IMR-90 (cell line): ENCODE measurements around the gene AP4B1. TPM values are rescaled to one million over a fixed set of nuclear protein-coding genes. Genes with fewer than 3 reads are reported as not detected.

ENCODE experiments used
- ATAC-seq: fragments of 200-7000 bp; cut with Tn5 transposase; 2 replicates; pipeline ENCODE4 v1.9.1; 2020; ENCODE audit warnings: low read depth, mild to moderate bottlenecking, moderate library complexity
- BruUV-seq: library from RNA; stranded (reverse); fragments of 400-500 nt; replicated peaks from 2 replicates; lab custom pipeline; 2021; lab: Mats Ljungman, UMichigan
- CTCF ChIA-PET: fragments of 300-600 bp; formaldehyde crosslinking; extraction: SDS; loops from one replicate; lab custom pipeline; 2021; ENCODE audit warnings: antibody characterized with exemption; lab: Yijun Ruan, JAX
- POLR2A ChIA-PET: fragments of 300-600 bp; sonication (Branson Sonifier 250); formaldehyde crosslinking; loops from one replicate; lab custom pipeline; 2022; ENCODE audit warnings: antibody characterized with exemption; ENCODE audit not compliant: unreplicated experiment; lab: Charles Lee
- DNase-seq: peaks from one replicate; pipeline ENCODE4 v3.0.0; 2013
- H2AFZ ChIP-seq: replicated peaks from 2 replicates; pipeline ENCODE3; 2013; ENCODE audit warnings: low read length, mild to moderate bottlenecking; ENCODE audit not compliant: poor library complexity
- H2AK5ac ChIP-seq: 2 replicates; pipeline ENCODE4 v1.6.1; 2013; ENCODE audit warnings: low read depth, low read length, inconsistent platforms
- H2AK9ac ChIP-seq: replicated peaks from 2 replicates; pipeline ENCODE3; 2013; ENCODE audit warnings: mild to moderate bottlenecking, low read depth, low read length, moderate library complexity; ENCODE audit not compliant: poor library complexity
- H2BK120ac ChIP-seq: 2 replicates; pipeline ENCODE4 v1.6.1; 2013; ENCODE audit warnings: low read depth, low read length, inconsistent platforms
- H2BK15ac ChIP-seq: 3 replicates; pipeline ENCODE4 v1.6.1; 2013; ENCODE audit warnings: low read depth, low read length, inconsistent platforms
- H2BK20ac ChIP-seq: 2 replicates; pipeline ENCODE4 v1.6.1; 2013; ENCODE audit warnings: low read depth, mild to moderate bottlenecking, inconsistent platforms, low read length, moderate library complexity
- H2BK5ac ChIP-seq: 2 replicates; pipeline ENCODE4 v1.6.1; 2013; ENCODE audit warnings: mild to moderate bottlenecking, low read depth, low read length, inconsistent platforms; ENCODE audit not compliant: poor library complexity, severe bottlenecking
- H3K14ac ChIP-seq: replicated peaks from 2 replicates; pipeline ENCODE4 v1.6.1; 2013; ENCODE audit warnings: low read depth, low read length, inconsistent platforms
- H3K18ac ChIP-seq: 2 replicates; pipeline ENCODE4 v1.6.1; 2013; ENCODE audit warnings: low read depth, low read length, control low read depth
- H3K23ac ChIP-seq: 2 replicates; pipeline ENCODE4 v1.6.1; 2013; ENCODE audit warnings: low read depth, low read length, inconsistent platforms
- H3K27ac ChIP-seq: 2 replicates; pipeline ENCODE4 v1.5.1; 2013; ENCODE audit warnings: mild to moderate bottlenecking, control low read depth, low read length; ENCODE audit not compliant: insufficient read depth
- H3K27me3 ChIP-seq: 2 replicates; pipeline ENCODE4 v1.6.1; 2013; ENCODE audit warnings: low read length; ENCODE audit not compliant: control insufficient read depth, insufficient read depth
- H3K36me3 ChIP-seq: 2 replicates; pipeline ENCODE4 v1.6.1; 2013; ENCODE audit warnings: low read length, mixed read lengths; ENCODE audit not compliant: control insufficient read depth, insufficient read depth
- H3K4ac ChIP-seq: 2 replicates; pipeline ENCODE4 v1.6.1; 2013; ENCODE audit warnings: low read depth, low read length, inconsistent platforms
- H3K4me1 ChIP-seq: 2 replicates; pipeline ENCODE4 v1.6.1; 2013; ENCODE audit warnings: low read length, mixed read lengths; ENCODE audit not compliant: control insufficient read depth, insufficient read depth
- H3K4me2 ChIP-seq: 2 replicates; pipeline ENCODE4 v1.6.1; 2013; ENCODE audit warnings: low read depth, mild to moderate bottlenecking, control low read depth, low read length, moderate library complexity
- H3K4me3 ChIP-seq: 2 replicates; pipeline ENCODE4 v1.5.1; 2013; ENCODE audit warnings: low read depth, mild to moderate bottlenecking, control low read depth, low read length, moderate library complexity; ENCODE audit not compliant: insufficient read depth
- H3K56ac ChIP-seq: 2 replicates; pipeline ENCODE4 v1.6.1; 2013; ENCODE audit warnings: low read length, inconsistent platforms; ENCODE audit not compliant: insufficient read depth; ENCODE audit errors: extremely low read depth
- H3K79me1 ChIP-seq, 2 experiments: 2 replicates each; pipeline ENCODE4 v1.6.1; 2013; ENCODE audit warnings: low read length in 2 of 2, inconsistent platforms in 1 of 2, low read depth in 1 of 2
- H3K9ac ChIP-seq: 2 replicates; pipeline ENCODE4 v1.6.1; 2013; ENCODE audit warnings: low read depth, low read length, control low read depth
- H3K9me1 ChIP-seq: 2 replicates; pipeline ENCODE4 v1.6.1; 2013; ENCODE audit warnings: low read length, inconsistent platforms; ENCODE audit not compliant: insufficient read depth
- H3K9me3 ChIP-seq: 2 replicates; pipeline ENCODE4 v1.6.1; 2013; ENCODE audit warnings: low read length; ENCODE audit not compliant: control insufficient read depth, insufficient read depth
- H4K20me1 ChIP-seq: 2 replicates; pipeline ENCODE4 v1.6.1; 2013; ENCODE audit warnings: low read length, inconsistent platforms; ENCODE audit not compliant: insufficient read depth
- H4K5ac ChIP-seq: 2 replicates; pipeline ENCODE4 v1.6.1; 2013; ENCODE audit warnings: mild to moderate bottlenecking, low read depth, low read length, control low read depth
- H4K8ac ChIP-seq, 2 experiments: 2 replicates each; pipeline ENCODE4 v1.6.1; 2013; ENCODE audit warnings: low read depth in 2 of 2, low read length in 2 of 2, control low read depth in 1 of 2, inconsistent platforms in 1 of 2
- H4K91ac ChIP-seq: 2 replicates; pipeline ENCODE4 v1.6.1; 2013; ENCODE audit warnings: low read depth, low read length, inconsistent platforms; ENCODE audit not compliant: insufficient read depth
- MAZ ChIP-seq: IDR thresholded peaks from 2 replicates; pipeline ENCODE4 v1.6.1; 2012; ENCODE audit warnings: low read depth, mild to moderate bottlenecking, low read length, improper control_type of control experiment, moderate library complexity, borderline replicate concordance
- WGBS, 2 experiments: methylation state at CpG; one replicate each; pipeline versions ENCODE4 v1.1.5 to v1.1.7; 2013; ENCODE audit warnings: missing lambda C conversion rate in 2 of 2; ENCODE audit not compliant: insufficient read length in 1 of 2; ENCODE audit errors: extremely low coverage in 2 of 2; 5-methylcytosine and 5-hydroxymethylcytosine counted together
- dilution Hi-C: fragments of 300-500 bp; cut with HindIII; formaldehyde crosslinking; loops from one replicate; pipeline ENCODE4 v1.14.3; 2018; ENCODE audit warnings: low sequenced_read_pairs; ENCODE audit not compliant: unreplicated experiment
- in situ Hi-C: fragments of 300-500 bp; cut with MboI; formaldehyde crosslinking; loops from 3 replicates; pipeline ENCODE4 v1.14.3; 2019; ENCODE audit warnings: low sequenced_read_pairs, inconsistent platforms, mixed read lengths
- intact Hi-C: fragments of 100-400 bp; cut with micrococcal nuclease; formaldehyde crosslinking; loops from 2 replicates; pipeline ENCODE4 v1.10.0; 2022
- polyA plus RNA-seq, 3 experiments: library from polyadenylated mRNA; depleted of rRNA; stranded (reverse); fragments of >200 nt; gene quantifications; 2 replicates each; pipeline ENCODE4 v1.2.3, GENCODE V29; 2012; ENCODE audit warnings: low replicate concordance in 1 of 3
- total RNA-seq: library from RNA; depleted of rRNA; stranded (reverse); fragments of >200 nt; gene quantifications from 2 replicates; pipeline ENCODE4 v1.2.3, GENCODE V29; 2012
- TF ChIP-seq, protein P1 (sequence below): fragments of 150-350 bp; IDR thresholded peaks from 2 replicates; pipeline ENCODE4 v1.6.1; 2016; ENCODE audit warnings: low read depth, mild to moderate bottlenecking, low read length, moderate library complexity, borderline replicate concordance

The AP4B1 gene
- total and polyA plus RNA-seq, 2 of the 4 experiments (the other 2 are of a cell fraction) = 15.6 to 18.1 TPM

DNA sequence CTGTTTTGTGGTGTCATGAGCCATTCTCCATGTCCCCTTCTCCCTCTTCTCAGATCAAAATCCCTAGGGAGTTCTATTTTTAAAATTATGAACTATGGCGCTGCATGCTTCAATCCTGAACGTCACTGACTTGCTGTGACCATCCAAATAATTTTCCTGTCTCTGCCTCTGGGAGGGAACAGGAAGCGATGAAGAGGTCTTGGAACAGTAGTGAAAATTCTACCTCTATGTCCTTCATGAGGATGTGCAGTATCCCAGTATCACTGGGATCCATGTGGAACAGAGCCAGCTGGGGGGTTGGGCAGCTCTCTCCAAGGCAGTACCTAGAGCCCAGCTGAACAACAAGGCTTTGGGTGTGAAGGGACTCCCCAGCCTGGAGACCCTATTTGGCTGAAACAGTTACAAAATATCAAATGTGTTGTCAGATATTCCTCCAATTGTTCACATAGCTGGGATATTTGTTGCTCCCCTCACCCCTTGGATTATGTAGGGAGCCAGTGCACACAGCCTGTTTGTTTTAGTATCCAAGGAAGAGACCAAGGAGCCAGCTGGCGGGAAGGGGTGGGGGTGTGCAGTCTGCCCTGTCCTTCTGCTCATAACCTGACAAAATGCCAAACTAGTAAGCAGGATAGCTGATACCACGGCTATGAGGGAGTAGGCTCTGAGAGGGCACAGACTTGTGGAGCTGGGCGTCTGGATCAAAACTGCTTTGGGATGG, 8.2 kb upstream of the AP4B1 start:
- dilution Hi-C loops = no loop called here
- no peaks in the 10 kb centered on the region for H3K9me3 ChIP-seq
- CTCF ChIA-PET = no interaction called here
- 13% methylated on average over 2 of the region's 6 CpGs; no CpG with 5 or more reads in 1 of the 2 experiments for WGBS, 2 experiments
- H2BK120ac ChIP-seq = peak overlapping the region; percentile 86
- H3K27ac ChIP-seq = peak overlapping the region; percentile 83; the same call in 1 of the 2 replicates
- no peak overlapping the region for H3K4me3 ChIP-seq
- peak overlapping the region; percentile 7 for H3K14ac ChIP-seq
- peaks cover 6 to 36% of the 10 kb centered on the region in 2 experiments; a peak in 2 of 4 replicates for H3K79me1 ChIP-seq
- peaks cover 7% of the 10 kb centered on the region for H3K4me1 ChIP-seq
- no peak overlapping the region; the same call in 1 of the 3 replicates for H2BK15ac ChIP-seq
- H4K5ac ChIP-seq = peak overlapping the region; percentile 72
- peak; percentile 50; the same call in 1 of the 2 replicates for TF ChIP-seq MAZ
- TF ChIP-seq, protein P1, sequence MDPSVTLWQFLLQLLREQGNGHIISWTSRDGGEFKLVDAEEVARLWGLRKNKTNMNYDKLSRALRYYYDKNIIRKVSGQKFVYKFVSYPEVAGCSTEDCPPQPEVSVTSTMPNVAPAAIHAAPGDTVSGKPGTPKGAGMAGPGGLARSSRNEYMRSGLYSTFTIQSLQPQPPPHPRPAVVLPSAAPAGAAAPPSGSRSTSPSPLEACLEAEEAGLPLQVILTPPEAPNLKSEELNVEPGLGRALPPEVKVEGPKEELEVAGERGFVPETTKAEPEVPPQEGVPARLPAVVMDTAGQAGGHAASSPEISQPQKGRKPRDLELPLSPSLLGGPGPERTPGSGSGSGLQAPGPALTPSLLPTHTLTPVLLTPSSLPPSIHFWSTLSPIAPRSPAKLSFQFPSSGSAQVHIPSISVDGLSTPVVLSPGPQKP = no peak
- H3K23ac ChIP-seq = no peak overlapping the region
- H2AK9ac ChIP-seq = peak overlapping the region; percentile 75
- H3K36me3 ChIP-seq = peaks cover 13% of the 10 kb centered on the region
- H2BK5ac ChIP-seq = peak overlapping the region; percentile 59
- intact Hi-C loops = loop anchor here (2.0 kb wide), 1 partner anchor 16 kb away; the partner anchor contains the start of gene HIPK1
- H3K9me1 ChIP-seq = peaks cover 9% of the 10 kb centered on the region
- in situ Hi-C loops = loop anchor here (25.0 kb wide), 1 partner anchor 775 kb away; no protein-coding TSS in a partner anchor
- no peaks in the 10 kb centered on the region for H3K27me3 ChIP-seq
- DNase-seq (peak; percentile 88), ATAC-seq (peak; percentile 97)
- peak overlapping the region; percentile 72 for H2AFZ ChIP-seq
- POLR2A ChIA-PET = interaction anchor here (0.5 to 1.4 kb wide), 2 partner anchors 9 to 36 kb away, joined by 4 to 6 read pairs; partner anchors contain the start of gene AP4B1
- H3K18ac ChIP-seq = peak overlapping the region; percentile 66
- no peak overlapping the region; the same call in 1 of the 2 replicates for H3K9ac ChIP-seq
- peak overlapping the region; percentile 74 for H2BK20ac ChIP-seq
- H3K4ac ChIP-seq = peak overlapping the region; percentile 77
- H3K4me2 ChIP-seq = peak overlapping the region; percentile 74
- H2AK5ac ChIP-seq = no peak overlapping the region
- peak overlapping the region; percentile 14; the same call in 1 of the 2 replicates for H3K56ac ChIP-seq
- peak overlapping the region in 1 of 2 experiments; percentile 82; a peak in 2 of 4 replicates for H4K8ac ChIP-seq
- no TSS peak for BruUV-seq
- H4K91ac ChIP-seq = peak overlapping the region; percentile 25
- H4K20me1 ChIP-seq = no peaks in the 10 kb centered on the region
